AG09309 (cell line): Measurements from ENCODE around the gene NFATC2.
"Not testable (repeated sequence)": the region's sequence is repeated elsewhere in the genome, so short reads cannot be mapped to it uniquely, and the experiment has no call there.

ENCODE experiments used
- DNase-seq: peaks from one replicate; pipeline ENCODE4 v3.0.0-alpha.2; 2010; ENCODE audit warnings: low read depth
- H3K4me3 ChIP-seq: 2 replicates; pipeline ENCODE4 v1.5.1; 2011; ENCODE audit warnings: mild to moderate bottlenecking, low read depth, low read length, moderate library complexity; ENCODE audit not compliant: control insufficient read depth
- CTCF ChIP-seq: IDR thresholded peaks from 2 replicates; pipeline ENCODE4 v1.5.1; 2011; ENCODE audit warnings: mild to moderate bottlenecking, low read depth, low read length, inconsistent platforms; ENCODE audit not compliant: insufficient read depth, control insufficient read depth; ENCODE audit errors: missing control alignments

The NFATC2 gene

GRCh38 chr20:51569815-51570738 lies 27.6 kb upstream of the NFATC2 start:
- H3K4me3 ChIP-seq: no peak overlapping the region
- no peak for DNase-seq
- TF ChIP-seq CTCF: no peak

- not testable (repeated sequence) for H3K4me3 ChIP-seq
Observed at GRCh38 chr20:51568533-51568932, 26.0 kb upstream of the NFATC2 start.

GRCh38 chr20:51567622-51568021 lies 25.1 kb upstream of the NFATC2 start:
- no peak for TF ChIP-seq CTCF

More at GRCh38 chr20:51568533-51568932, 26.0 kb upstream of the NFATC2 start:
- not testable (repeated sequence) for DNase-seq

GRCh38 chr20:51566594-51566993 lies 24.1 kb upstream of the NFATC2 start:
- H3K4me3 ChIP-seq: no peak overlapping the region
- no peak for DNase-seq
- TF ChIP-seq CTCF: no peak

More at GRCh38 chr20:51567622-51568021, 25.1 kb upstream of the NFATC2 start:
- no peak for DNase-seq
- H3K4me3 ChIP-seq: no peak overlapping the region

- DNase-seq: peak; percentile 23
- H3K4me3 ChIP-seq: peak overlapping the region; percentile 20
- TF ChIP-seq CTCF: no peak
Observed at GRCh38 chr20:51565298-51566144, 23.0 kb upstream of the NFATC2 start.

GRCh38 chr20:51563486-51564332 lies 21.2 kb upstream of the NFATC2 start:
- no peak overlapping the region for H3K4me3 ChIP-seq
- TF ChIP-seq CTCF: no peak
- peak; percentile 52 for DNase-seq
